Chondrocyte (in vitro differentiated cells): ENCODE results near the gene ANKFN1. TPM values are rescaled to one million over a fixed set of nuclear protein-coding genes. Genes with fewer than 3 reads are reported as not detected.

Source experiments
- DNase-seq: peaks from one replicate; pipeline ENCODE4 v3.0.0; 2021; ENCODE audit warnings: mixed read lengths, low spot score
- H3K27ac Mint-ChIP-seq: one replicate; pipeline ENCODE4 v1.8.0; 2021; ENCODE audit warnings: mild to moderate bottlenecking, moderate library complexity, mixed read lengths; ENCODE audit not compliant: unreplicated experiment
- H3K27me3 Mint-ChIP-seq: 2 replicates; pipeline ENCODE4 v1.8.0; 2021; ENCODE audit warnings: low read depth, mixed read lengths
- H3K36me3 Mint-ChIP-seq: 2 replicates; pipeline ENCODE4 v1.8.0; 2021; ENCODE audit warnings: low read depth, mixed read lengths
- H3K4me1 Mint-ChIP-seq: 2 replicates; pipeline ENCODE4 v1.8.0; 2021; ENCODE audit warnings: low read depth, mild to moderate bottlenecking, mixed read lengths
- H3K4me3 Mint-ChIP-seq: one replicate; pipeline ENCODE4 v1.8.0; 2021; ENCODE audit warnings: mild to moderate bottlenecking, moderate library complexity, mixed read lengths; ENCODE audit not compliant: unreplicated experiment
- H3K9me3 Mint-ChIP-seq: 2 replicates; pipeline ENCODE4 v1.8.0; 2021; ENCODE audit warnings: low read depth, mixed read lengths
- total RNA-seq: library from RNA; stranded (reverse); gene quantifications from 3 replicates; pipeline ENCODE4 v1.2.1, GENCODE V29; 2021
- TF ChIP-seq, protein P1 (sequence below): fragments of 200-600 bp; sonication (generic); IDR thresholded peaks from 2 replicates; pipeline ENCODE4 v1.5.0; 2021; ENCODE audit warnings: antibody characterized with exemption, mild to moderate bottlenecking, moderate library complexity

Gene ANKFN1
- total RNA-seq, 1 donor from 2014 or later: not detected

DNA sequence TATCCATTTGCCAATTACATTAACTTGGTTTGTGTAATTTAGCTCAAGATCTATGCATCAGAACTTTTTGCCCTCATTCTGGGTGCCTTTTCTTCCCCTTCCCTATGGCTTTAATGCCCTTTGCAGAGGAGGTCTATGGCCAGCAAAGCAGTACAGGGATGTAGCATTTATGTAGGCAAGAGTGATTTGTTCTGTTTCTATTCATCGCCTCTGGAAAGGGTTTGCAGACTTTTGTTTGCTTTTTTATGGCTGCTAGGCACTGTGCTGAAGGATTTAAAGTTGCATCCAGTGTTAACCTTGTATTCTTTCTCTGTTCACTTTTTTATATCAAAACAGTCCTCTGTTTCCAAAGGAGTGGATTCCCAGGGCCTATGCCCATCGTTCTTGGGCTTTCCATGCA lies 78.0 kb downstream of the ANKFN1 start:
- Mint-ChIP-seq H3K36me3 (no peaks in the 10 kb centered on the region), H3K9me3 (peaks cover 8% of the 10 kb centered on the region), H3K27me3 (peaks cover 1% of the 10 kb centered on the region), H3K4me3 (no peak overlapping the region), H3K4me1 (no peaks in the 10 kb centered on the region), H3K27ac (no peak overlapping the region)
- TF ChIP-seq, protein P1, sequence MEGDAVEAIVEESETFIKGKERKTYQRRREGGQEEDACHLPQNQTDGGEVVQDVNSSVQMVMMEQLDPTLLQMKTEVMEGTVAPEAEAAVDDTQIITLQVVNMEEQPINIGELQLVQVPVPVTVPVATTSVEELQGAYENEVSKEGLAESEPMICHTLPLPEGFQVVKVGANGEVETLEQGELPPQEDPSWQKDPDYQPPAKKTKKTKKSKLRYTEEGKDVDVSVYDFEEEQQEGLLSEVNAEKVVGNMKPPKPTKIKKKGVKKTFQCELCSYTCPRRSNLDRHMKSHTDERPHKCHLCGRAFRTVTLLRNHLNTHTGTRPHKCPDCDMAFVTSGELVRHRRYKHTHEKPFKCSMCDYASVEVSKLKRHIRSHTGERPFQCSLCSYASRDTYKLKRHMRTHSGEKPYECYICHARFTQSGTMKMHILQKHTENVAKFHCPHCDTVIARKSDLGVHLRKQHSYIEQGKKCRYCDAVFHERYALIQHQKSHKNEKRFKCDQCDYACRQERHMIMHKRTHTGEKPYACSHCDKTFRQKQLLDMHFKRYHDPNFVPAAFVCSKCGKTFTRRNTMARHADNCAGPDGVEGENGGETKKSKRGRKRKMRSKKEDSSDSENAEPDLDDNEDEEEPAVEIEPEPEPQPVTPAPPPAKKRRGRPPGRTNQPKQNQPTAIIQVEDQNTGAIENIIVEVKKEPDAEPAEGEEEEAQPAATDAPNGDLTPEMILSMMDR: no peak
- no peak for DNase-seq

DNA sequence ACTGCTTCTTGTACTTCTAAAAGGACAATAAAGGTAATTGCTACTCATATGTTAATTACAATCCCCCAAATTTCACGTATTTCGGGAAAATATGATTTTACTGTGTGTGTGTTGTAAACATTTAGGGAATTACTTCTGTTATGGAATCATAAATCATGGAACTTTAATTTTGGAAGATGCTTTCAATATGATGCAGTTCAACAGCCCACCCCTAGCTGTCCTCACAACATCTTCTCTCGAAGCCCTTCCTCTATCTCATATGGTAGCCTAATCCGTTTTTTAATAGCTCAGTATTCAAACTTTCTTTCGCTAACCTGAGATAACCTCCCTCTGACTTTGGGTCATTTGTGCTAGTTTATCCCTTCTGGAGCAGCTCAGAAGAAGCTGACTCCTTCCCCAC lies 78.4 kb downstream of the ANKFN1 start:
- H3K4me1 Mint-ChIP-seq: no peaks in the 10 kb centered on the region
- no peak for DNase-seq
- TF ChIP-seq, protein P1: peak; percentile 22
- no peak overlapping the region for H3K27ac Mint-ChIP-seq
- H3K27me3 Mint-ChIP-seq: peaks cover 1% of the 10 kb centered on the region
- H3K9me3 Mint-ChIP-seq: peaks cover 8% of the 10 kb centered on the region
- H3K4me3 Mint-ChIP-seq: no peak overlapping the region
- no peaks in the 10 kb centered on the region for H3K36me3 Mint-ChIP-seq

DNA sequence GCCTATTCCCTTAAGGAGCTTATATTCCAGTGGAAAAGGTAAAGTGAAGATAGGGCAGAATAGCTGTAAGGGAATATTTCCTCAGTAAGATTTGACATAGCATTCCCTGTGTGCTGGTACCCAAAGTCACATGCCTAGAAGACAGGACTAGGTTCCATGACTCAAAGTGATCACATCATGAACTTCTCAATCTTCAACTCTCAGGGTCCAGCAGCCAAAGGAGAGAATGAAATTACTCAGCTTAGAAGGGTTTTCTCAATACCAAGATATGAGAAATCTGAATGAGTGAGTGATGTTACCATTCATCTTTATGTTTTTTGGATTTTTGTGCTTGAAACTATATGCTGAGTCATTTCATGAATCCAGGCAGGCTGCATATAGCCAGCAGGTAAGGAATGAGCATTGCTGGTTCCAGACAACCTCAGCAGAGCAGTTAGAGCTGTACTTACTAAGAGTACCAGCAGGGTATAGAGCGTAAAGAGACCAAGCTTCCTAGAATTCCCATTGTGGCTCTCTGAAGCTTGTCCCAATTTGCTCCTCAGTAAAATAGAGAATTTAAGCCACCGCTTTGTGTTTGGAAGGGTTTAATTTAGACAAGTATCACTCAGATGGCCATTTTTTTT lies 91.1 kb downstream of the ANKFN1 start:
- Mint-ChIP-seq H3K36me3 (no peaks in the 10 kb centered on the region), H3K4me3 (no peak overlapping the region), H3K27me3 (peaks cover 2% of the 10 kb centered on the region), H3K4me1 (no peaks in the 10 kb centered on the region), H3K27ac (no peak overlapping the region), H3K9me3 (no peaks in the 10 kb centered on the region)
- TF ChIP-seq, protein P1: no peak
- DNase-seq: no peak

DNA sequence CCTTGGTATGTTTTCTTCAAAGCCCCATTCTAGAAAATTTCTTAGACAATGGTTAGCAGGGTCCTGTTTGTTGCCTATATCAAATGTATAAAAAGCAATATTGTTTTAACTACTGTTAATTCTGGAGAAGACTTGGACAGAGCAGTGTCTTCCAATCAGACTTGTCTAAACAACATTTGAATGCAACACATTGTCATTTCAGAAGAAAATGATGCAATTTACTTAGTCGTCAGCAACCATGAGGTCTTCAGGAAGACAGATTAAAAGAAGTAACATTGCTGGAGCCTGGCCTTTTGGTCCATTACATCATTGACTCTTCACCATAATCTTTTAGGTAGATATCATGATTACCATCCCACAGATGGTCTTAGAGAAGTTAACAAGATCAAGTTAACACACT lies 94.5 kb downstream of the ANKFN1 start:
- Mint-ChIP-seq H3K36me3 (no peaks in the 10 kb centered on the region), H3K4me1 (no peaks in the 10 kb centered on the region), H3K9me3 (no peaks in the 10 kb centered on the region), H3K27ac (no peak overlapping the region), H3K27me3 (peaks cover 4% of the 10 kb centered on the region), H3K4me3 (no peak overlapping the region)
- TF ChIP-seq, protein P1: no peak
- no peak for DNase-seq

DNA sequence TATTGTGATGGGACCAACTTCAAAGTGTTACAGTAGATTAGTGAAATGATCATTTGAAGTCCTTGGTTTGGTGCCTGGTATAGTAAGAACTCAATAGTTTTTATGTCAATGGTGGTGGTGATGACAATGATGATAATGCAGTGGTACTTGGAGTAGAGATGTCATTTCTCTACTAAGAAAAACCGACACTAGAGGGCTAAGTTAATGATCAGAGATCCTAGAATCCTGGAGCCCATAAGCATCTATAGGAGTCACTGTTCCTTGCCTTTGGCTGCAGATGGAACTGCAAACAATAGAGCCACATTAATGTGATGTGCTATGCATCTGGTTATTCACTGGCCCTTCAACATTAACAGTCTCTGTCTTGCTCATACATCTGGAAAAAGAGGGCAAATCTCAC lies 103.8 kb downstream of the ANKFN1 start:
- Mint-ChIP-seq H3K36me3 (no peaks in the 10 kb centered on the region), H3K4me1 (no peaks in the 10 kb centered on the region), H3K9me3 (no peaks in the 10 kb centered on the region), H3K27me3 (peaks cover 3% of the 10 kb centered on the region), H3K27ac (no peak overlapping the region), H3K4me3 (no peak overlapping the region)
- DNase-seq: no peak
- TF ChIP-seq, protein P1: no peak
